Esophagus squamous epithelium (tissue), 4 donors: ENCODE measurements around the gene LRCH4.

Experiments used
- CTCF ChIP-seq, 6 experiments: fragments of 450-650 bp in 4 of 6; fragments of 200-600 bp in 2 of 6; sonication (generic) in 2 of 6; IDR thresholded peaks; one replicate each; pipeline ENCODE4 v1.5.1; 2016 to 2019; ENCODE audit warnings: antibody characterized with exemption in 6 of 6, mild to moderate bottlenecking in 4 of 6, moderate library complexity in 4 of 6
- POLR2A ChIP-seq, 4 donors: fragments of 450-650 bp; IDR thresholded peaks; one replicate each; pipeline ENCODE4 v1.6.1; 2017; ENCODE audit warnings: antibody characterized with exemption in 4 of 4, mild to moderate bottlenecking in 4 of 4, moderate library complexity in 3 of 4

- TF ChIP-seq CTCF (IDR thresholded peaks at IDR 0.05) (no peak), POLR2A (IDR thresholded peaks at IDR 0.05) (no peak)
Observed at GRCh38 chr7:100546926-100547800, 38.8 kb downstream of the LRCH4 start.
